ENCODE results near the gene AGFG2.

AGFG2 gene

DNA sequence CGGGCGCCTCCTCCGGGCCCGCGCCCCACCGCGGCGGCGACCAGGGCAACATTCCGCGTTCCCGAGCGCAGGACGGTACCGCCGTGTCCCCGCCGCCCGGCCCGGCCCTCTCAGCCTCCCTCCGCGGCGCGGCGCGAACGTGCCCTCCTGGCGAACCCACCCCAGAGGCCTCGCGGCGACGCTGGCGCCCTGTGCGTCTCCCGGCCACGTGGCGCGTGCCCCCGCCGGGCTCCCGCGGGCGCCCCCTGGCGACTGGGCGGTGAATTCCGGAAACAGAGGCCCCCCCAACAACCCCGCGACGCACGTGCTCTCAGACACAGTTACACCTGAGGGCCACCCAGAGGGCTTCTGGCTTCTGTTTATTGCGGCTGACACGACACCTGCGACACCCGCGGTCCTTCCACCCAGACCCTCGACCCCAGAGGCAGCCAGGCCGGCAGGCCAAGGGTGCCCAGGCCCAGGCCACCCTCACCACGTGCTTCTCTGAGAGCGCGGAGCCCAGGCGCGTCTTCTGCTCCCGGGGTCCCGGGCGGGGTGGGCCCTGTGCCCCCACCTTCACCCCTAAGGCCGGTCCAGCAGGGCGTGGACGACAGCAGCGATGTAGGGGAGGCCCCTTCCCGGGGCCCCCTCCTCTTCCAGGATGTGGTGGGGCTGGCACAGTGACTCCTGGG lies 34.8 kb downstream of the AGFG2 start, which contains the start of gene SAP25:
TSS of gene SAP25 (minus strand) at position 210 of the 671 bp plus-strand sequence. CDS start at position 52, 158 bp downstream.
- peak in 1 of 2 experiments; percentile 51 for DNase-seq

DNA sequence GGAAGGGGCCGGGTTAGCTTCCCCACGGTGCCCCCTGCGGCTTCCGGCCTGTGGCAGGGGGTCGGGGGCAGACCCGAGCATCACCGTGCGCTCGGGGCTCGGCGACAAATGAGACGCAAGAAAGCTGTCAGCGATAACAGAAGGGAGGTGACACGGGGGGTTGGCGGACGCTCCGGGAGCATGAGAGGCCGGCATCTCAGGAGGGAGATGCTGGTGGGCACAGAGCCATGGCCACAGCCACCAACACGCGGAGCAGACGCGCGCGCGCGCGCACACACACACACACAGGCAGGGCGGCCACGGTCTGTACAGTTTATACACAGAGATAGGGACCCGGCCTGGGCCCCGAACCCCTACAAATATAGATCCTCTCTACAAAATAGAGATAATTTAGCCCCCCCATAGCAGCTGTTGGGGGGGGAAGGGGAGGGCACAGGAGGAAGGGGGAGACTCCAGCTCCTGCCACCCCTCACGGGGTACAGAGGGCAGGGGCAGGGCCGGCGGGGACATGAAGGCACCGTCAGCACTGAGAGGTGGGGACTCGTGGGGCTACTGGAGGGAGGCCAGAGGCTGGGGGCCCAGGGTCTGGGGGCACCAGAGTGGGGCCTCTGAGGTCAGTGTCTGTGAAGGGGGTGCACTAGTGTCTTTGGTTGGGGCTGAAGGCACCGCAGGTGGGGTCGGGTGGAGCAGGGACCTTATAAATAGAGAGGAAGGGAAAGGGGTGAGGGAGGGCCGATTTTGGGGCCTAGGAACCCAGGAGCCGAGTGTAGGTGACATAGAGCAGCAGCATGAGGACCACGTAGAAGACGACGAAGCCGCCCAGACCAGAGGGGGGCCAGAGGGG lies 35.6 kb downstream of the AGFG2 start:
- no peak for DNase-seq

DNA sequence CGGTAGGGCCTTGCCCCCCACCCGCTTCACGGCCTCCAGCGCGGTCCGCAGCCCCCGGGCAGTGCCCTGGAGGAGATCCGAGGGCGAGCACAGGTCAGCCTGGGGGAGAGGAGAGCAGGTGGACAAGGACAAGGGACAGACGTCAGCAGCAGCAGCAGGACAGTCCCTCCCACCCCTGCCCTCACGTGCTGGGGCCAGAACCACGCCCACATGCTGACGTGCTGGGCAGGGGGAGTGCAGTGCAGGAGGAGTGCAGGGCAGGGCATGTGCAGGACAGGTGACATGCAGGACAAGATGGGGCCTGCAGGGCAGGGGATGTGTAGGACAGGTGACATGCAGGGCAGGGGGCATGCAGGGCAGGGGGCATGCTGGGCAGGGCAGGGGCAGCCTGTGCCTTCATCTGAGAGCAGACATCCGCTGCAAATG lies 36.2 kb downstream of the AGFG2 start:
- DNase-seq = no peak

DNA sequence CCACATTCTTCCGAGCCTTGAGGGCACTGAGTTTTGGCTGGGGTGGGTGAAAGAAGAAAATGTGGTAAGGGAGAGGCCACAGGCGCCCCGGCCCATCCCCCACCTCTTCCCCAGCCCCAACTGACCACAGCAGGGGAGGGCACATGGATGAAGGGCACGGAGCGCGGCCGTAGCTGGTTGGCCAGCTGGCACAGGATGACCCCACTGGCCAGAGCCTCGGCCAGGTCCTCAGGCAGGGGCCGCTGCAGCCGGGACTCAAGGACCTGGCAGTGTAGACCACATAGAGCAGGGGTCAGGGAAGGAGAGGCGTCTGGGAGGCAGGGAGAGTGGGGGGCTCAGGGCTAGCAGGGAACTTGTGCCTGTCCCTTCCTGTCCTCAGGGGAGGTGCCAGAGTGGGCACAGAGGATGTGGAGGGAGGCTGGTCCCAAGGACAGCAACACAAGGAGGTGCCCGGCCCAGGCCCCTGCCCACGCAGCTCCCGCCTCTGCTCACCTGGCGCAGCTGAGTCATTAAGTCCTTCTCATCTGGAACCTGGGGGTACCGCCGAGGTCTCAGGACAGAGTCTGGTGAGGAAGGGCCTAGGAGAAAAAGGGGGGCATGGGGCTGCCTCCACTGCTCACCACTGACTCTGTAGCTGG lies 36.9 kb downstream of the AGFG2 start:
- DNase-seq = no peak

DNA sequence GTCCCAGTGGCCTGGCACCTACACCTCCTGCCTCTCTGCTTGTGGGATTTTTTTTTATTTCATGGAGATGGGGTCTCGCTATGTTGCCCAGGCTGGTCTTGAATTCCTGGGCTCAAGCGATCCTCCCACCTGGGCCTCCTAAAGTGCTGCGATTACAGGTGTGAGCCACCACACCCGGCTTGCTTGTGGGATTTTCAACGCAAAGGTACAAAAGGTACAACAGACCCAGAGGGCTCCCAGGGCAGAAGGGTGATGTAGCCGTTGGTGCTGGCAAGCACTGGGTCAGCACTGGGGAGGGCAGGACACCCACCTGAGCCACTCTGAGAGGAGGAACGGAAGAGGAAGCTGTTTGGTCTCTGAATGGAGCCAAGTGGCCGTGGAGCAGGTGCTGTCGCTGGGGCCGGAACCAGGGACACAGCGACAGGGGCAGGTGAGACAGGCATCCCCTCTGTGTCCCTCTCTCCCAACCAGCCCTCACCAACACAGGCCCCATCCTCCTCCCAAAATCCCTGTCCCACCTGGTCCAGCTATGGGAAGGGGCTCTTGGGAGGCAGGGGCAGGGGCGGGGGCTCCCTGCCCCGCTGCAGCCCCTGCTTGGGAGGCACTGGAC lies 37.5 kb downstream of the AGFG2 start:
- DNase-seq = no peak

DNA sequence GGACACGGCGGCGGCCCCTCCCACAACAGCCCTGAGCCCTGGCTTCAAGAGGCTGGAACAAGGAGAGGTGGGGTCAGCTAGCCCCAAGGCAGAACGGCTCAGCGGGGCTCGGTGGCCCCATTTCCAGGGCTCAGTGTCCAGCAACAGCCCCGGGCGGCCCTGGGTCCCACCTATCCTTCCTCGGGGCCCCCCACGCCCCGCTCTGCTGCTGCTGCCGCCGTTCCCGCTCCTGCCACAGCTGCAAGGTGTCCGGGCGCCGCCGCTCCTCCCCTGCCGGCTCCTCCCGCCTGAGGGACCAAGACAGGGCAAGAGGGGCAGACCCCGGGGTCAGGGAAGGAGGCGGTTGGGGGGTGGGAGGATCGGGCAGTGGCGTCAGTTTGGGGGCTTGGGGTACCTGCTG lies 38.1 kb downstream of the AGFG2 start:
- DNase-seq = no peak

DNA sequence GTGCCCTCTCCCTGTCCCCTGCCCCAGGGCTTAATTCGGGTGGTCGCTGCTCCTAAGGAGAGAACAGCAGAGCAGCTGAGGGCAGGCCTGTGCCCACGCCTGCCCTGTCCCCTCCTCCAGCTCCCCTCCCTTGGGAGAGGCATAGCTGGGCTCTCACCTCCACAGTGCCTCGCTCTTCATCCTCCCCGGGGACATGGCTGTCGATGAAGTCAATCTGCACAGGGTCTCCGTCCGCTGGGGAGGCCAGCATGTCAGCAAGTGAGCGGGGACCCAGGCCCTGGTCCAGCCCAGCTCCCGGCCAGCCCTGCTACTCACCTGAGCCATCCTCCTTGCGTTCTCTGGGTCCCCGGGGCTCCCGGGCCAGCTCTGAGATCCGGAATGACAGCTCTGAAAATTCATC lies 38.5 kb downstream of the AGFG2 start:
- no peak for DNase-seq

DNA sequence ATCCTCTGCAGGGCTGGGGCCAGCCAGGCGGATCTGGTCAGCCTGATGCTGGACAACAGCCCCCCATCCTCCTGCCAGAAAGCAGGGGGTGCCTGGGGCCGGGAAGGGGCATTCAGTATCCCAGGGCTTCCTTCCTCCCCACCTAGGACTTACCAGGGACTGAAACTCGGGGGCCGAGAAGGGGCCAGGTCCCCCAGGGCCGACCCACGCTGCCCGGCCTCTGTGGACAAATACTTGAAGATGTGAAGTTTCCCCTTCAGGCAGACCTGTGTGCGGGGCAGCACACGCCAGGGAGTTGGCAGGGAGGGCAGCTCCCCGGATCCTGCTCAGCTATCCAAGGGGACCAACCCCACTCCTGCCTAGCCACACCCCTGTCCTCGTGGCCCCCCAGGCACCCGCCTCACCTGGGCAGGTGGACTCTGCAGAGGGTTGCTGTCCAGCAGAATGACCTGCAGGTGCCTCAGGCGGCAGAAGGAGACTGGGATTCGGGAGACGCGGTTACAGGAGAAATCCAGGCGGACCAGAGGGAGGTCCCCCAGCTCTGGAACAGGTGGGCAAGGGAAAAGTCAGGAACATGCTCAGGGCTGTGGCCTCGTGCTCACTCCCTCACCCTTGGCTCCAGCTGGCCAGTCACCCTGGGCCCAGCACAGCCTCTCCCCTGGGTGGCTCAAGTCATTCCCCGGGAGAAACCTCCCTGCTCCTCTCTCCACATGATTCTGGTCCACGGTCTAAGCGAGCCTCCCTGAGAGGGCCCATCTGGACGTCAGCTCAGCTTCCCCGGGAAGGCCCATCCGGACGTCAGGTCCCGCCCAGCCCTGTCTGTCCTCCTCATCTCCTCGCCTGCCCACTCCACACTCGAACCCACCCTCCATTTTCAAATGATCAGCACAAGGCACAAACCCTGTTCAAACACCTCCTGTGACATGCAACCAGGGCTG lies 39.5 kb downstream of the AGFG2 start:
- DNase-seq = no peak

DNA sequence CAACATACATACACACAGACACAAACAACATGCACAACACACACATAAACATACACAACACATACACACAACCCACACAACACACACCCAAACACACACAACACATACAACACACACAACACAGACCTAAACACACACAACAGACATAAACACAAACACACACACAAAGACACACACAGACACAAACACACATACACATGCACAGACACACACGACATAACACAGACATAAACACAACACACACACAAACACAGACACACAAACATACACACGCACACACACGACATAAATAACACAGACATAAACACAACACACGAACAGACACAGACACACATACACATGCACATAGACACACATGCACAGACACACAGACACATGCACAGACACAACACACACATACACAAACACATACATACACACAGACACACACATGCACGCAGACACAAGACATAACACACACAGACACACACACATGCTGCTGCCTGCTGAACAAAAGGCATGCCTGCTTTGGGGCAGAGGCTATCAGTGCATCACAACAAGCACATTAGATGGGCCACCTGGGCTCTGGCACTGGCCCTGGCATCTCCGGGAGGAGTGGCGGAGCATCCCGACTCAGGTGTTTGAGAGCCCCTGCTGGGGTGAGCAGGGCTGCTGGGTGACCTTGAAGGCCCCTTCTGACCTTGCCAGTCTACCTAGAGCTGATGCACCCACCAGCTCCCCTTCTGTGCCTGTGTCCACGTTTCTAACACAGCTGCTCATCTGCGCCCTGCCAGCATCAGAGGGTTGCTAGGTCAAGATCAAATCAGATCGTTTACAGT lies 41.7 kb downstream of the AGFG2 start:
- DNase-seq = no peak

DNA sequence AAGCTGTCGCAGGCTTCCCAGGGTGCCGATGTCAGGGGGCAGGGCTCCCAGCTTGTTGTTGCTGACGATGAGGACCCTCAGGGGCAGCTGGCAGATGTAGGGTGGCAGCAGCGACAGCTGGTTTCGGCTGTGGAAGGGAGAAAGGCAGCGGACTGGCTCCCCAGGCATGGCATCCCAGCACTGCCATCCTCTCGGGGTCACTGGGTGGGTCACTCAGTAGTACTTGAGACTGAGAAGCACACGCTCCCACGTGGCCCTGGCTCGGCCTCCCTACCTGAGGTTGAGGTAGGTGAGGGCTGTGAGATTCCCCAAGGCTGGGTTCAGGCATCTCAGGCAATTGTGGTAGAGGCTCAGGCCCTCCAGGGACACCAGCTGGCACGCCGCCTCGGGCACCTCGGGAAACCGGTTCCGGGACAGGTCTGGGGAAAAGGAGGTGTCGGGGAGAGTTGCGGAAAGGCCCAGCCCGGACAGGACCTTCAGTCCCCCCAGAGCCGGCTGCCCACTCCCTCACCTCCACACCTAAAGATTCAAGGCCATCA lies 43.1 kb downstream of the AGFG2 start:
- DNase-seq = no peak

DNA sequence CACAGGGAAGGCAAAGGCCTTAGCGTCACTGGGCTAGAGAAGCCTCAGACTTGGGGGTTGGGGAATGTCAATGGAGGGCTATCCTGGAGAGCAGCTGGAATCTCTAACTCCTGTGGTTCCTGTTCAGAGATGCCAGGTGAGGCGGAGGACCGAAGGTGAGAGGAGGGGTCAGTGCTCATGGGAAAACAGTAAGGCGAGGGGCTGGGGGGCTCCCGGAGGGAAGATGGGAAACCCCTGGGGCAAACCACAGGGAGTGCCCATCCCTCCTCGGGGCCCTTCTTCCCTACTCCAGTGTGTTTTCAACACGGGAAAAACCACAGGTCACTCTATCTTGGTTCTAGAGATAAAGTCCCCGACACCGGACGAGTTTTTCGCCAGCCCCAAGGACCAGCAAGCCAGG lies 43.6 kb downstream of the AGFG2 start:
- no peak for DNase-seq

DNA sequence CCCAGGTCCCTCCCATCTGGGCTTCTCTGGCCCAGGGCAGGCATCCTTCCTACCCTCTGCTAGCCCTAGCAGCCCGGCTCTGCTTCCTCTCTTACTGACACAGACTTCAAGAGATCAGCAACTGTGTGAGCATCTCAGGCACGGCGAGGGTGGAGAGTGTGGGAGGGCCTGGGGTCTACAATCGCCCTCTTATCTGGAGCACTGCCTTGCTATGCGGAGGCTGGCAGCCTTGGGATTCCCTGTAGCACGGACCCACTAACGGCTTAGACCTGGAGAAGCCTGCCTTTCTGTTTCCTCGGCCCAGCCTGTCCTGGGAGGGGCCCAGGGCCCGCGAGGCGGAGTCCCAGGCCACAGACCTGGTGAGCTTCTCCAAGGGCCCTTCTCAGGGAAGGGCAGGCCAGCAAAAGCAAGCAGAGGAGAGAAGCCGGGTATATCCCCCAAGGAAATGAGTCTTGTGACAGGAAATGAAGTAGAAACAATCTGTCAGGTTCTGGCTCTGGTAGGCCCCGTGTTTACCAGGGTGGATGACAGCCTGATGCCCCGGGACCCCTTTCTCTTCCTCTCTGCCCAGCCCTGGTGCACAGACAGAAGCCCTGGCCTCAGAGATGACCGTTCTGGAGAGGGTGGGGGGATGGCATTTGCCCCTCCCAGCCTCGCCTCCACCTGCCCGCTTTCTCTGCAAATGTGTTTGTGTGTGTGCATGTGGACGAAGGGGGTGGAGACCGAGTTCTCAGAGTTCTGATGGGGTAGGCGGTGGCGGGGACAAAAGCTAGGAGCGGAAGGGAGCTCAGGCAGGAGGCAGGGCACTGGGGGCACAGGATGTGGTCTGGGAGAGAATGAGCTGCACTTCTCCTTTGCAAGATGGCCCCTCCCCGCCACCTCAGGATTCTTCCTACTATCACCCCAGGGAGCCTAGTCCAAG lies 44.4 kb downstream of the AGFG2 start:
- no peak for DNase-seq

DNA sequence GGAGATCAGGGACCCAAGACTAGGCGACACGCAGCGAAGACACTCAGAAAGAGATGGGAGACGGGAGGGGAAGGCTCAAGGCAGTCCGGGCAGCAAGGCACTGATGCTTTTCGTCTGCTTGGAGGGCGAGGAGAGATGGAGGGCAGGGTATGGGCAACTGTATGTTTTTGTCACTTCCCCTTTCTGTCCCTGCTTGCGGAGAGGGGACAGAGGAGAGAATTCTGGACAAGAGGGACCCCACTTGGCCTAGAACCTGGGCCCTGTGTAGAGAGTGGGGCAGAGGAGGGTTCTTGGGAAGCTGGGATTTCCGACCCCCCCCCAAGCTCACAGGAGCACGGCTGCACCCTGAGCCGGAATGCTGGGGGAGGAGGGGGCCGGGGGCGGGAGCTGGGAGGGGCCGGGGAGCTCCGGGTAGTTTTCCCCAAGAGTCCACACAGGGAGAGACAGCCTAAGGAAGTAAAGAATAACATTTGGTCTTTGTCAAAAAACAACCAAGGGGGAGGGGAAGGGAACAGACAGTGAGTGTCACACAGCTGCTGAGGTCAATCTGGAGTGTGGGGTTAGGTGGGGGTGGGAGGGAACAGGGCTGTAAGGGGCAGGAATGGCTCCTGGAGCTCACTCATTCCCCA lies 45.2 kb downstream of the AGFG2 start:
- DNase-seq = no peak

DNA sequence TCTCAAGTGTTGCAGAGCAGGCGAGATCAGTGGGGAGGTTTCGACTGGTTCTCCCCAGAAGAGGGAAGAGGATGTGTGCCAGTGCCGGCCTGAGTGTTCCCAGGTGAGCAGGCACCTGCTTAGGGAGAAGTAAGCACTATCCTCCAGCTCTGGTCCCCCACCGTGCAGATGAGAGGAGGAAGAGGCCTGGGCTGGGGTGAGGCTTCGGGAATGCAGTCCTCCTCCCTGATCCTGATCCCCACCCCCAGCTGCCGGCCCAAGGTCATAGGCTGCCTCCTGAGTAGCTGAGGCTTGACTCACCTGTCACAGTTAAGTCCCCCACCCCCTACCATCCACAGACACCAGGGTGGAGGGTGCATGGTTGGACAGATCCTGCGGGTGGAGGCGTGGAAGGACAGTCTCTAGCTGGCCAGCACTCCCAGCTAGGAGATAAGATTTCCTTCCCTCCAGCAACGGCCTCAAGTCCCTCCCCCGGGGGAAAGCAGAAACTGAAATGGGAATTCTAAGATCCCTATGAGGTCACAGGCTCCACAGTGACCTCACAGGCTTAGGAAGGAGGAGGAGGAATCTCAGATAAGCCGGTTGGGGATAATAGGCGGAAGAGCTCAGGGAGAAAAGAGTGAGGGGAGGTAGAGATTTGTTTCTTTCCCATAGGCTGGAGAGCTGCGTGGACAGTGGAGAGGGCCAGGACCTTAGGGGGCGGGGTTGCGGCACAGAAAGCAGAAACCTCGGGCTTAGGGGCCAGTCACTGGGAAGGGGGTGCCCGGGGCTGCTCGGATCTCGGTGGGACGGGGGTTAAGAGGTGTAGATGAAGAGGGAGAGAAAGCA lies 45.9 kb downstream of the AGFG2 start:
- DNase-seq = no peak

DNA sequence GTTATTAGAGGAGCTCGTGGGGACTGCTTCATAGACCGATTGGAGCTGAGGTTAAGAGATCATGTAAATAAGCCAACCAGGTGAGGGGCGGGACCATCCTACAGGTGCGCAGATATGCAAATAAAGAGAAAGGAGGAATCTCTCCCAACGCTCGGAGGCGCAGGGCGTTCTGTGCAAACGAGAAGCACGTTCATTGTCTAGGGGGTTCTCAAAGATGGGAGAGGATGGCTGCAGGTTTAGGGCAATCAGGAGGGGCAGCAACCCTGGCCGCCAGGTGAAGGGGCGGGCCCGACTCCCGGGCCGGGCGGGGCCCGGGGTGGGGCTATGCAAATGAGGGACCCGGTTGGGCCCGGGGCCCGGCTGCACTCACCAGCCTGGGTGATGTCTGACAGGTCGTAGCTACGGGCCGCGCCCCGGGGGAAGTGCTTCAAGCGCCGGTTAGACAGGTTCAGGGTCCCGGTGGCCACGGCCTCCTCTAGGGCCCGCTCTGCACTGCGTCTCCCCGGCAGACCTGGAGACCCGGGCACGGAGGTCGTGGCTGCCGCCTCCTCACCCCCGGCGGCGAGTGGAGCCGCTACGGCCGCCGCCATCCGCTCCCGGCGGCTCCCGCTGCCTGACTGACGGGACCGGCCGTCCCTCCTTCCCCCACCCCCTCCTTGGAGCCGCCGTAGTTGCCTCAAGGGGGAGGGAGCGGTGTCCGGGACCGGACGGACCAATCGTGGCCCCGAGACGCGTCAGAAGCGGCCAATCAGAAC lies 46.7 kb downstream of the AGFG2 start, which contains the start of gene LRCH4:
TSS of gene LRCH4 (minus strand) at position 619 of the 755 bp plus-strand sequence. CDS start at position 590, 29 bp downstream.
- peak in 1 of 2 experiments; percentile 69 for DNase-seq

DNA sequence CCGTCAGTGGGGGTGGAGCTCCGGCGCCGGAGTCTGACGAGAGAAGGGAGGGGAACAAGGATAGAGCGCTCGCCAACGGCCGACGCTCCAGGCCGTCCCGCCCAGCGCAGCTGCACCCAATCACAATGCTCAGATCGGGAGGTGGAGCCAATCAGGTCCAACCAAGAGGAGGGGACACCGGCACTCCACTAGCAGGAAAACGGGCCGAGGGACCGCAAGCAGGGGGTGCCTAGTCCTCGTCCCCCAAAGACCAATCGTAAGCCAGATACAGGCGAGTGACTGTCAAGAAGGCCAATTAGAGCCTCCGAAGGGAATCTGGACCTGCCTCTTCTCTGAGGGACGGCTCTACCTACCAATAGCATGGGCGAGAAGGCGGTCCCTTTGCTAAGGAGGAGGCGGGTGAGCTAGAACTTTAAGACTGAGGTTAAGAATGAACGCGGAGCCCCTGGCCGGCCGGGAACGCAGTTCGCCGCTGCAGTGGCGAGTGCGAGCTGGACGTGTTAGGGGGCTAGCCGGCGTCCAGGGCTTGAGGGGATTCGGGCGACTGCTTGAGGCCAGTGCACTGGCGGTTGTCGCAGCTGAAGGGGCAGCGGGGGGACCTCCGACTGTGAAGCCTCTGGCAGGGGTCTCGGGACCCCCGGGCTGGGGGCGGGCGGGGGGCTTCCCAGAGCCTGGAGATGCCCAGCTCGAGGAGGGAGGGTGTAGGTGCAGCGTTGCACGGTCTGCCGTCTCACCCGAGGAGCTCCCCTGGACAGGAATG lies 47.4 kb downstream of the AGFG2 start, which contains the start of gene FBXO24:
TSS of gene FBXO24 (plus strand) at position 63 of the 760 bp plus-strand sequence. CDS start at position 361, 298 bp downstream.
- peak; percentile 100 for DNase-seq

All from NCI-H1930 (cell line).